DMS 273 (cell line): ENCODE measurements around the gene KLHL18.
"Not testable (repeated sequence)": the region's sequence is repeated elsewhere in the genome, so short reads cannot be mapped to it uniquely, and the experiment has no call there.

Experiments
- DNase-seq: peaks from one replicate; lab custom pipeline; 2025; ENCODE audit not compliant: unreplicated experiment; lab: John Stamatoyannopoulos, UW

The KLHL18 gene

DNA sequence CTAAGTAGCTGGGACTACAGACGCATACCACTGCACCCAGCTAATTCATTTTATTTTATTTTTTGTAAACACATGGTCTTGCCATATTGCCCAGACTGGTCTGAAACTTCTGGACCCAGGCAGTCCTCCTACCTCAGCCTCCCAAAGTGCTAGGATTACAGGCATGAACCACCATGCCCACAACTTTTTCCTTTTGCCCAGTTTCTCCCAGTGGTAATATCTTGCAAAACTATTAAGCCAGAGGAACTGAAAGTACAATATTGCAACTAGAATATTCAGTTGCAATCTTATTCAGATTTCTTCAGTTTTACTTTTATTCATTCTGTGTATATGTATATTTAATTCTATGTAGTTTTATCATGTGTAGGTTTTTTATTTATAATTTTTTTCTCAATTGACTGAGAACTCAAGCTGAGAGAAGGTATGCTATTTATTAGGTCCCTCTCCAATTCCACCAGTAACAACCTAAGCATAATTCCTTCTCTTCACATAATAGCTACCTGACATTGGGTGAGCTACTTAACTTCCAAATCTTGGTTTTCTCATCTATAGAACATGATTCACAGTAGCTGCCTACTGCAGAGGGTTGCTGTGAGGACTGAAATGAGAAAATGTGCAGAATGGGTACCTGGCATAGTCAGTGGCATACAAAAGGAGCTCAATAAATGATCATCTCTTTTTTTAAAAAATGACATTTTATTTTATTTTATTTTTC lies 30.8 kb downstream of the KLHL18 start:
- no peak for DNase-seq

DNA sequence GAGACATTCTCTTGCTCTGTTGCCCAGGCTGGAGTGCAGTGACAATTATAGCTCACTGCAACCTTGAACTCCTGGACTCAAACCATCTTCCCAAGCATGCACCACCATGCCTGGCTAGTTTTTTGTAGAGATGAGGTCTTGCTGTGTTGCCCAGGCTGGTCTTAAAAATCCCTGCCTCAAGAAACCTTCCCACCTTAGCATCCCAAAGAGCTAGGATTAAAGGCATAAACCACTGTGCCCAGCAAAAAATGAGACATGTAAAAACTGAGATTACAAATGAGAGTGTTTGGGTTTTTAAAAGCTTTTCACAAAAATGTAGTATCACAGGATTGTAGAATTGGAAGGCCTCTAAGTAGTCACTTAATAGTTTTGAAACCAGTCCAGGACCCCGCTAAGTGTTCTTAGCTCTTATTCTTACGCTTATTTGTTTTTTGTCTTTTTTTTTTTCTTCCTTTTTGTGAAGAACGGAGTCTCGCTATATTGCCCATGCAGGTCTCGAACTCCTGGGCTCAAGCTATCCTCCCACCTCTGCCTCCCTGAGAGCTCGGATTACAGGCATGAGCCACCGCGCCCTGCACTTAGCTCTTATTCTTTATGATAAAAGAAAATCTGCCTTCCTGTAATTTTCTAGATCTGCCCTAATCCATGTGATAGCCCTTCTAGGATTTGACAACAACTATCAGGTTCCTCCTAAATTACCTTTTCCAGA lies 31.5 kb downstream of the KLHL18 start:
- DNase-seq, result no peak

- no peak for DNase-seq
Observed at GRCh38 chr3:47315069-47315647, 32.4 kb downstream of the KLHL18 start.

GRCh38 chr3:47316151-47316550 lies 33.4 kb downstream of the KLHL18 start:
- not testable (repeated sequence) for DNase-seq

DNA sequence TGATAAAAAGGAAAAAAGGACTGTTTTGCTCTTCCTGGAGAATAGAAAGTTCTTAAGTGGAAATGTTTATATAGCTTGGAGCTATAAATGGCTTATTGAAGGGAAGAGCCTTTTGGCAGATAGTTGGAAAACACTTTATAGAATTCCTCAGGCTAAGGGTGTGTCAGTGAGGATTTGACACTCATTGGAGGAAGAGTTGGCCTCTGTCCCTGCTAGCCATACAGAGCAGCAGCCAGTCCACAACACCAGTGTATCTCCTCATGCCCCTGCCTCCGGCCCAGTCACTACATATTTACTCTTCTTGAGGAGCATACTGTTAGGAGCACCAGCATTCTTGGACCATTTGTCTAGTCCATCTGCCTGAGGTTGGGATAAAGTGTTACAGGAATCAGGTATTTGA lies 36.2 kb downstream of the KLHL18 start:
- no peak for DNase-seq

DNA sequence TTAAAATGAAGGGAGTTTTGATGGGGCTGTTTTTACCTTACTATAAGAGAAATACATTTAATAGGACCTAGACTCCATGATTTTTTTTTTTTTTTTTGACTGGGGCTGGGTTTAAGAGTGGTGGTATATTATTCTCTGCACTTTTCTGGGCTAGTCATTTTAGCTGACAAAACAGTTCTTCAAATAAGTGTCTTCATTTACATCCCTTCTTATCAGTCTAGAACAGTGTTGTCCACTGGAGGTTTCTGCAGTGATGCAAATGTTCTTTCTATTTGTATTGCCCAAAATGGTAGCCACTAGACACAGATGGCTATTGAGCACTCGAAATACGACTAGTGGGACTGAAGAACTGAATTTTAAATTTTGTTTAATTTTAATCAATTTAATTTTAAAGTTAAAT lies 37.2 kb downstream of the KLHL18 start:
- no peak for DNase-seq

DNA sequence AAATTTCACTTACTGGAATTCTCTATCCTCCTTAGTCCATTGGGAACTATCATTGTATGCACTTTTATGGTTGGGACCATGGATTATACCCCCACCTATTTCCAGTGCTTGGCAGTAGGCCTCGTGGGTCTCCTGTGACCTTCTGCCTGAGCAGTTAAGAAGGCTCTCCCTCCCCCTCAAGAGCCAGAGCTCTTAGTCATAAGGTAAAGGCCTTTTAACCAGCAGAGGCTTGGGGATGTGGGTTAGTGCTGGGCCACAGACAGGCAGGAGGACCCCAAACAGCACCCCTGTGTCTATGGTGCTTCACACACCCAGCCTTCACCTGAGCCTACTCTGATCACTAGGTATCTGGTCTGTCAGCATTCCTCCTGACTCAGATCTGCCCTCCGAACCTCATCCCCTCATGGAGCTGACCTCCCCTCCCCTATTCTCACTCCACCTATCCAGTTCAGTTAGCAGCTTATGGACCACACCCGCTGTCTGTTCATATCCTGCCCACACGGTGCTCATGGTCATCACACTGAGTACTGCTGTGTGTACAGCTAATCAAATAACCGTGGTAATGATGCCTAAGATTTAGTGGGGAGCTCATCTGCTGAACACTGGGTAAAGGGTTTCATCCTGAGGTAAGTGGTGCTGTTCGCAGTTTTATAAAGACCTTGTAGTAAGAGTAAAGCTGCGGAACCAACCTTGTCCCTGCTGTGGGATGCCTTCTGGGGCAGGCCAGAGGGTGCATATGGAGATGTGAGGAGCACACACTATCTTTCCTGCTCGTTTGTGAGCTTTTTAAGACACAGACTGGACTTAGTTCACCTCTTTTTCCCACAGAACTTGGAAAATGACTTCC lies 40.9 kb downstream of the KLHL18 start:
- no peak for DNase-seq

- DNase-seq, result peak; percentile 72
Observed at GRCh38 chr3:47324278-47324865, 41.6 kb downstream of the KLHL18 start.

- no peak for DNase-seq
Observed at GRCh38 chr3:47333907-47334306, 51.2 kb downstream of the KLHL18 start.

DNA sequence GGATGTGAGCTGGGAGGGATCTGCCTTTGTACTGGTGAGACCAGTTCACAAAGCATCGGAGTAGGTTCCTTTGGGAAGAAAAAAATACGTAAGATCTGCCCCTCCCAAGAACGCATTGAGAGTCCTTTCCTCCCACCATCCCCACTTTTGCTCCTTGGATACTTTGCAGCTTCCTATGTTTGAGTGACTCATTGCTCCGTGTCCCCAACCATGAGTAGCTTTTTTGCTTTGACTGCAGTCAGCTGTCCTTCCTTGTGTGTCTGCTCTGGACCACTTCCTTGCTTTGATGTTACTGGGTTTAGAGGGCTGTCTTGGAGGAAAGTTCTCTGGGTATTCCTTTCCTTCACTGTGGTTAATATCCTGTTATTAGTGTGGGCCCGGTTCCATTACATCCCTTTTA lies 54.9 kb downstream of the KLHL18 start:
- no peak for DNase-seq

- no peak for DNase-seq
Observed at GRCh38 chr3:47339951-47340350, 57.2 kb downstream of the KLHL18 start.

- DNase-seq, result no peak
Observed at GRCh38 chr3:47340866-47341265, 58.1 kb downstream of the KLHL18 start.

DNA sequence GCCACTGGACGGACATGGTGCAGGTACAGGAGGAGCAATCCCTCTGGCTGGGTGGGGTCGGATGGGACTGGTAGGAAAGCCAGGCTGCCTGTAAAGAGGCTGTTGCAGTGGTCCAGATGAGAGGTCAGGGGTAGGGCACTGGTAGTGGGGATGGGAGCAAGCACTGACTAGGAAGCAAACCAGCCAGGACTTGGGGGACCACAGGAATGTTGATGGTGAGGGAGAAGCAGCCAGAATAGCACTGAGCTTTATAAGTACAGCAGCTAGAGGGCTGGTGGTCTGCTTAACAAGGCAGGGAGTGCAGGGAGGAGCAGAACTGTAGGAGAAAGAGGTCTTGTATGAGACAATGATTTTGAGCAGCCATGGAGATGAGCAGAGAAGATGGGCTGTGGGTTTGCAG lies 59.4 kb downstream of the KLHL18 start:
- no peak for DNase-seq

- DNase-seq, result no peak
Observed at GRCh38 chr3:47342812-47343211, 60.1 kb downstream of the KLHL18 start.

- DNase-seq, result no peak
Observed at GRCh38 chr3:47343471-47343971, 60.8 kb downstream of the KLHL18 start.

DNA sequence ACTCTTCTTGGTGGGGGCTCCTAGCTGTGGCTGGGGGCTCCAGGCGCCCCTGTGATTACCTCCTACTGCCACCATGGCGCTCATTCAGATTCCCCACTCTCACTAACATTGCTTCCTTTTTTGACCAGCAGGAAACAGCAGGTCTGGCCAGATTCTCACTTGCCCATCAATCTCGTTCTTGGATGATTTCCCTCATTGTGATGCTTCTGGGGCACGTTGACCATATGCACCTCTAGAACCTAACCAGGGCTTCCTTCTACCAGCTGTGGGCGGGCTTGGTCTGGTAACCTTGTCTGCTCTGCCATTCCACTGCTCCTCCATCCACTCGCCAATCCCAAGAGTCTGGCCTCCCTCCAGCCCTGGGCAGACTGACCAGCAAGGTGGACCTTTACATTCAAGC lies 62.2 kb downstream of the KLHL18 start:
- DNase-seq, result no peak

GRCh38 chr3:47347217-47347801 lies 64.6 kb downstream of the KLHL18 start:
- no peak for DNase-seq

DNA sequence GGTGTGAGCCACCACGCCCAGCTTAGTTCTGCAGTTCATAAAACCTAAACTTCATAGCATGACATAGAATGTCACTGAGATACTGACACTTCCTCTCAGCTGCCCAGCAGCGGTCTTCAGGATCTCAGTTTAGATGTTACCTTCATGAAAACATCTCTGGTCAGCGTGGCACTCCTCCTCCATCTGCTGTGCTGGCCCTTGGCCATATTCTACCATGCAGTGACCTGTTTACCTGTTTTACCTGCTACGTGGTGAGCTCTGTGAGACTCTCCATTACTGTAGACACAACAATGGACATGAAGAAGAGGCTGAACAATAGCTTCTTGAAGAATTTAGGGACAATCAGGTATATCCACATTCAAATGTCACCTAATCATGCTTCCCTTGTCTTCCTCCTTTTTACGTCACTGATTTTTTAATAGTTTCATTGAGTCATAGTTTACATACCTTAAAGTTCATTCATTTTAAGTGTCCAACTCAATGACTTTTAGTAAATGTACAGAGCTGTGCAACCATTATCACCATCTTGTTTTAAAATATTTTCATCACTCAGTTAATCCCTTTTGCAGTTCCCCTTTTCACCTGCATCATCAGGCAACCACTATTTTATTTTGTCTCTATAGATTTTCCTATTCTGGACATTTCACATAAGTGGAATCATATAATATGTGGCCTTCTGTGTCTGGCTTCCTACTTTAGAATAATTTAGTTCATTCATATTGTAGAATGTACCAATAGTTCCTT lies 65.8 kb downstream of the KLHL18 start:
- DNase-seq, result no peak

DNA sequence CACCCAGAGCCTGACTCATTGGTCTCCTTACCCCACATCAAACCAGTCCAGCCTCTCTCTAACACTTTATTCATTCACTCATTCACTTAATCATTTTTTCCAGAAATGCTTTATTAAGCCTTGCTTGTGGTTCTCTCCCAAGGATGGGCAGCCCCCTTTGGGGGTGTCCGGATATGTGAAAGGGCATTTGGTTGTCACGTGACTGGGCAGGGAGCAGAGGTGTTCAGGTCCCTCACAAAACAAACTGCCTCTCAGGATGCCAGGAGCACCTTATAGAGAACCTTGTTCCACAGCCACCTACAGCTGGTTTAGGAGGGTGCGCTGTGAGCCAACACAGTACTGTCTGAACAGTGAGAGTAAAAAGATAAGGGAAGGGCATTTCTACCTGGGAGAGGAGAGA lies 72.3 kb downstream of the KLHL18 start:
- DNase-seq, result no peak

- no peak for DNase-seq
Observed at GRCh38 chr3:47356201-47356600, 73.5 kb downstream of the KLHL18 start.
